Esophagus squamous epithelium (tissue), 4 donors: ENCODE measurements around the gene ZFAND3.

Experiments used
- CTCF ChIP-seq, 6 experiments: fragments of 450-650 bp in 4 of 6; fragments of 200-600 bp in 2 of 6; sonication (generic) in 2 of 6; IDR thresholded peaks; one replicate each; pipeline ENCODE4 v1.5.1; 2016 to 2019; ENCODE audit warnings: antibody characterized with exemption in 6 of 6, mild to moderate bottlenecking in 4 of 6, moderate library complexity in 4 of 6
- POLR2A ChIP-seq, 4 donors: fragments of 450-650 bp; IDR thresholded peaks; one replicate each; pipeline ENCODE4 v1.6.1; 2017; ENCODE audit warnings: antibody characterized with exemption in 4 of 4, mild to moderate bottlenecking in 4 of 4, moderate library complexity in 3 of 4

- no peak for TF ChIP-seq CTCF (IDR thresholded peaks at IDR 0.05)
- no peak for TF ChIP-seq POLR2A (IDR thresholded peaks at IDR 0.05)
Measured at GRCh38 chr6:37876843-37877242, 57.3 kb downstream of the ZFAND3 start.
